ELR (cell line): Measurements from ENCODE around the gene SLC28A1.
"Not testable (repeated sequence)": the region's sequence is repeated elsewhere in the genome, so short reads cannot be mapped to it uniquely, and the experiment has no call there.

Experiments
- DNase-seq: peaks from one replicate; pipeline ENCODE4 v3.0.0-alpha.2; 2015; ENCODE audit warnings: low read depth

Gene SLC28A1

GRCh38 chr15:84973492-84974460 is 89.3 kb downstream of the SLC28A1 start:
- peak; percentile 17 for DNase-seq

DNA sequence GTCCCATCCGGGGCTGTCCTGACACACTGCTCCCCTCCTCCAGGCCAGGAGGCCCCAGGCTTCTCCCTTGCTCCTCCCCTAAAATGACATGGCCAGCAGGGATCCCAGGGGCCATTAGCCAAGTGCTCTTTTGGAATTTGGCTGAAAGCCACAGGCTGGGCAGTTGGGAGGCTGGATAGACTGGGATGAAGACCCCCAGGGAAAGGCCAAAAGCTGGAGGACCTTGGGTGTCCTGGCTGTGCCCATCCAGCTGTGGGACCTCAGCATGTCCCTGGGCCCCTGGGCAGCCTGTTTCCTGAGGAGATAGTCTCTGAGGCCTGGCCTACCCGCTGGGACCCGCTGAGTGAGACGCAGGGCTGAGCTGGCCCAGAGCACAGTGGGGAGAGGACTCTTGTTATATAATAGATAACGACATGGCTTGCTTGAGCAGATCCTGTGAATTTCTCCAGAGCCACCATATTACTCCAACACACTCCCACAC is 91.4 kb downstream of the SLC28A1 start:
- no peak for DNase-seq

- DNase-seq = no peak
Observed at GRCh38 chr15:84976746-84977345, 92.4 kb downstream of the SLC28A1 start.

- no peak for DNase-seq
Observed at GRCh38 chr15:84979651-84980050, 95.2 kb downstream of the SLC28A1 start.

- DNase-seq = peak; percentile 85
Observed at GRCh38 chr15:84980196-84981053, 96.0 kb downstream of the SLC28A1 start.

DNA sequence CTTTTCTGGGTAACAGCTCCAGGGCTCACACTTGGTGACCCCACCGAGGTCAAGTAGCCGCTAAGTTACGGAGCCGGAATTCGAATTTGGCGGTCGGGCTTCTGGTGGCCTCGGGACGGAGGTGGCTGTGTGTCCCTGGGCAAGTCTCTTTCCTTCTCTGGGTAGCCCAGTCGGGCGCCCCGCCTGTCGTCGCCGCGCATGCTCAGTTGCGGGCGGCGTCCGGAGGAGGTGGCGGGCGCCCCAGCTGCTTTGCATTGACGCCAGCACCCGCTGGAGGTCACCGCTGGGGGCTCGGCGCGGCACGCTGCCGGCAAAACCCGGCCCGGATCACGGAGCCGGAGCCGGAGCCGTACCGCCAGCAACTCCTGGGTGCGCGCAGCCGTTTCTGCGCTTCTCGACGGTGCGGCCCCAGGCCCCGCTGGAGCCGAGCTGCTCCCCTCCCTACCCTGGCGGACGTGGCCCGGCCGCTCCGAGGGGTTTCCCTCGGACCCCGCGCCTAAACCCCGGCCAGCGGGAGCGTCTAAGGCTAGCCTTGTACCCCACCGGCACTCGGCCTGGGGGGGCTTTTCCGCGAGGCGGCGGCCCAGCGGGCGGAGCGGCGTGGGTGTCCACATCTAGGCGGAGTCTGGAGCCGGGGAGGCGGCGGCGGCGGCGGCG is 96.7 kb downstream of the SLC28A1 start:
- DNase-seq = peak; percentile 92

DNA sequence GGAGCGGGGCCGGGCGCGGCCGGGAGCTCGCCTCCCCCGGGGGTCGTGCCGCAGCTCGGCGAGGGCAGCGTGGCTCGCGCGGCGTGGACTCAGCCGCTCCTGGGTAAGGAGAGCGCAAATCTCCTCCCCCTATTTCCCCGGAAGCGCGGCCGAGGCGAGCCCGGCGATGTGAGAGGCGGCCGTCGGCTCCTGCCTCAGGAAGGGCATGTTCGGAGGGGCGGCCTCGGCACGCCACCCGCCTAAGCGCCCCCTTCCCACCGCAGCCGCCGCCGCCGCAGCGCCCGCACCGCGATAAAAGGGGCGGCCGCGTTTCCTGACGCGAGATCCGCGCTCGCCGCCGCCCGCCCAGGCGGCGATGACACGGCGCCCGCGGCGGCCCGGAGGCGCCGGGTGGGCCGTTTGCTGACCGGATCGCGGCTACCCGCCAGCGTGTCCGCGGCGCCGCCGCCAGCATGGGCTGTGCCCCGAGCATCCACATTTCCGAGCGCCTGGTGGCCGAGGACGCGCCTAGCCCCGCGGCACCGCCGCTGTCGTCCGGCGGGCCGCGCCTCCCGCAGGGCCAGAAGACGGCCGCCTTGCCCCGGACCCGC is 97.3 kb downstream of the SLC28A1 start, which contains the start of gene PDE8A:
Gene PDE8A (plus strand): TSS at position 146 of the 590 bp plus-strand sequence. CDS start 307 bp downstream, at position 453.
- peak; percentile 59 for DNase-seq

- DNase-seq = peak; percentile 60
Observed at GRCh38 chr15:84982301-84982920, 97.9 kb downstream of the SLC28A1 start.

DNA sequence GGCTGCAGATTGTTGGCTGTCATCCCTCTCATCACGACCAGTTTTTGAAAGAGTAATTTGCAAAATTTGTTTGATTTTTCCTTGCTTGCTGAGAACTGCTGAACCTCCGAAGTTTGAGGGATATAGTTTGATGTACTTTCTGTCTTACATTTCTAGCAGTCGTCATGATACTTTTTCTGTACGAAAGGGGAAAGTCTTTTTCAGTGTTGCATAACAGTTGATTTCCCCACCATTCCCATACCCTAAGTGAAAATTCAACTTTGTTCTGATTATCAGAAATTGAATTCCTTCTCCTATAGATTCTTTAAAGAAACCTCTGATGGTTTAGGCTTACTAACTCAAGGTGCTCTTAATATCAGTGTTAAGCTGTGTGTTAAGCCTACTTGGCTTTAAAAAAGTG is 98.8 kb downstream of the SLC28A1 start:
- DNase-seq = peak; percentile 4

DNA sequence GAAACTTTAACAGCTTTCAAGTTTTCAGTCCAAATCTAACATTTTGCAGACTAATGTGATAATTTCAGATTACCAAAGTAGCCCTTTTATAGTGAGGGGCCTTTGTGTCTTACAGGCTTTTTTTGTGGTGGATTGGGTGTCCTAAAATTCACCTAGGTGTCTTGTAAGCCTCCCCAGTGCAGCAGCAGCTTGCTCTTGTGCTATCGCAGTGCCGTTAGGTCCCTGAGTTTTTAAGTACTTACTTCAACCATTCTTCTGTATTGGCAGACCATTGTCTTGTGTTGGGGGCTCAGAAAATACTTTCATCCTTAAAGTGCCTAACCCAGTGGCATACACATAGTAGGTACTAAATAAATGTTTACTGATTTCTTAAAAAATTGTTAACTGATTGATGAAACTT is 99.2 kb downstream of the SLC28A1 start:
- peak; percentile 16 for DNase-seq

- DNase-seq = no peak
Observed at GRCh38 chr15:84985158-84985557, 100.7 kb downstream of the SLC28A1 start.

DNA sequence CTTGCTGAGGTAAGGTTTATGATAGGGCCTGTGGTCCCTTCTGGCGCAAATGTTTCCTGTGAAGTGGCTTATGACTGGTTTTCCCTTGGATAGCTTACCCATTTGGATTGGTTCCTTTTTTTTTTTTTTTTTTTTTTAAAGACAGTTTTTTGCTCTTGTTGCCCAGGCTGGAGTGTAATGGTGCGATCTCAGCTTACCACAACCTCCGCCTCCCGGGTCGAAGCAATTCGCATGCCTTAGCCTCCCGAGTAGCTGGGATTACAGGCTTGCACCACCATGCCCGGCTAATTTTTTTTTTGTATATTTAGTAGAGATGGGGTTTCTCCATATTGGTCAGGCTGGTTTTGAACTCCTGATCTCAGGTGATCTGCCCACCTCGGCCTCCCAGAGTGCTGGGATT is 102.9 kb downstream of the SLC28A1 start:
- DNase-seq = not testable (repeated sequence)

DNA sequence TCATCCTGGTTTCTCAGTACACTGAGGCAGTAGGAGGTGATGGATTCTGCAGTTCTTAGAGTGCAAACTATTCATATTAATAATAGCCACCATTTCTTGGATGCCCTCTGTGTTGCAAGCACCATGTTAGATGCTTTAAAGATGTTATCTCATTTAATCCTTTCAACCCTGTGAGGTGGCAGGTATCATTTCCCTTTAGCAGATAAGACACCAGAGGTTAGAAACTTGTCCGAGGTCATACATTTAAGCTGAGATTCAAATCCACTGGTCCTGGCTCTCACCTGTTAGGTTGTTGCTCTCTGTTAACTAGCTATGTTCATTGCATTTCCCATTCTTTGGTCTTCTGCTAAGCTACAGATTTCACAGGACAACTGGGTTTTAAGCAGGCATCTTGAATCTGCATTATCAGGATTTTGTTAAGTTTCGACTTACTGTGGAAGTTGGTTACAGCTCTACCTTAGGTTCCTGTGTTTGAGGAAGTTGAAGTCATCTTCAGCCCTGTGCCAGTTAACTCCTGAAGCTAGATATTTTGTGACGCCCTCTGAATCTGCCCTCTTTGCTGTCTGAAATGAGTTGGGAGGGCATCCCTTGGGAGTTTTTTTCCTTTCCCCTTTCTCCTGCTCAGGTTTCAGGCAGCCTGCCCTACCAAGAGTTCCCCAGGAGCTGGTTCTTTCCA is 103.6 kb downstream of the SLC28A1 start:
- no peak for DNase-seq

- no peak for DNase-seq
Observed at GRCh38 chr15:84988909-84989644, 104.6 kb downstream of the SLC28A1 start.

DNA sequence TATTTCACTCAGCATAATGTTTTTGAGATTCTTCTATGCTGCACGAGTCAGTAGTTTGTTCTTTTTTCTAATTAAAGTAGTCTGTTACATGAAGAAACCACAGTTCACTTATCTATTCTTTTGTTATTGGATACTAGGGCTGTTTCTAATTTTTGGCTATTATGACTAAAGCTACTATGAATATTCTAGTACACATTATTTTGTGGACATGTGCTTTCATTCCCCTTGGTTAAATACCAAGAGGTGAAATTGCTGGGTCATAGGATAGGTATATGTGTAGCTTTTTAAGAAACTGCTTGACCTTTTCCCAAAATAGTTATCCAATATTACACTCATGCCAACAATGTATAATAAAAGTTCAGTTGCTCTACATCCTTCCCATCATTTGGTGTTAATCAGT is 106.0 kb downstream of the SLC28A1 start:
- DNase-seq = no peak

- DNase-seq = no peak
Observed at GRCh38 chr15:84991014-84991712, 106.7 kb downstream of the SLC28A1 start.

DNA sequence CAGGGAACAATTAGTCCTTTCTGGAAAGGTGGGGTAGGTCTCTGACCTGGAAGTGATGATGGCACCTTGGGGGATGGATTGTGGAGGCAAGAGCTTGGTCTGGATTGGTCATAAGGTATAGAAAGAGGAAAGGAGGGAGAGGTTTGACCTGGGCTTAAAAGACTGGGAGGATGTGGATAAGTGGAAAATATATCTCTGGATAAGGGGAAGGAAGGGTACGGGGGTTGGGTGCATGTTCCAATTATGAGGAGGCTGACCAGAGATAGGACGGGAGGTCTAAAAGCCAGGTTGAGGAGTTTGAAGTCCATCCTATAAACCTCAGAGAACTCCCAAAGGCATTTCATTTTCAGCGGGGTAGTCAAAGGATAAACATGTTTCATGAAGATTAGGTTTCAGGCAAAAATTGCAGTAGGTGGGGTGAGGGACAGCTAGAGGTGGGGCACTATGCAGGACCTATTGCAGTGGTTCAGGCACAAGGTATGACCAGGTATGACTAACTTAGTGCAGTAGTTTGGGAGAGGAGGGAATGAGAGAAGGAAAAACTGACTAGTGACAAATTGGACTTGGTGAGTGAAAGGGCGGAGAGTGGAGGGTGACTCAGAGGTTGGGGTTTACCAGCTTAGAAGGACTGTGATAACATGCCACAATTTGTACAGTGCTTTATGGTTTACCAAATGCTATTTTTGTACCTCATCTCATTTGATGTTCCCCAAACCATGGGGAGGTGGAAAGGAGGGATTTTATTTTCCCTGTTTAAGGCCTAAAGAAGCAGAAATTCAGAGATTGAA is 107.9 kb downstream of the SLC28A1 start:
- peak; percentile 78 for DNase-seq
